Measurements from ENCODE around the gene PTX4. TPM values are rescaled to one million over a fixed set of nuclear protein-coding genes. Genes with fewer than 3 reads are reported as not detected.

The PTX4 gene
- total RNA-seq, 1 experiment from 2014 or later = not detected

- H3K27me3 ChIP-seq (ENCODE audit: low read length) = no peaks in the 10 kb centered on the region
- H2AFZ ChIP-seq (ENCODE audit: low read length) = no peak overlapping the region
- no peaks in the 10 kb centered on the region for H3K4me1 ChIP-seq (ENCODE audit: low read length)
- H3K4me3 ChIP-seq (ENCODE audit: low read length) = no peak overlapping the region
- H3K27ac ChIP-seq (ENCODE audit: low read length) = no peak overlapping the region
- no peak overlapping the region for H3K9ac ChIP-seq (ENCODE audit: low read length)
- no peaks in the 10 kb centered on the region for H3K79me2 ChIP-seq (ENCODE audit: low read length)
- no peaks in the 10 kb centered on the region for H4K20me1 ChIP-seq (ENCODE audit: insufficient read depth, low read depth, low read length)
- DNase-seq = no peak
- no peaks in the 10 kb centered on the region for H3K9me2 ChIP-seq (replicated peaks; ENCODE audit: insufficient read depth, low read length)
- no peaks in the 10 kb centered on the region for H3K36me3 ChIP-seq (ENCODE audit: insufficient read depth, low read length)
- H3K4me2 ChIP-seq (ENCODE audit: low read depth, low read length, poor library complexity, severe bottlenecking) = no peak overlapping the region
- H3K9me3 ChIP-seq (ENCODE audit: low read length) = no peaks in the 10 kb centered on the region
Observed at GRCh38 chr16:1505912-1506311, 17.2 kb upstream of the PTX4 start.

DNA sequence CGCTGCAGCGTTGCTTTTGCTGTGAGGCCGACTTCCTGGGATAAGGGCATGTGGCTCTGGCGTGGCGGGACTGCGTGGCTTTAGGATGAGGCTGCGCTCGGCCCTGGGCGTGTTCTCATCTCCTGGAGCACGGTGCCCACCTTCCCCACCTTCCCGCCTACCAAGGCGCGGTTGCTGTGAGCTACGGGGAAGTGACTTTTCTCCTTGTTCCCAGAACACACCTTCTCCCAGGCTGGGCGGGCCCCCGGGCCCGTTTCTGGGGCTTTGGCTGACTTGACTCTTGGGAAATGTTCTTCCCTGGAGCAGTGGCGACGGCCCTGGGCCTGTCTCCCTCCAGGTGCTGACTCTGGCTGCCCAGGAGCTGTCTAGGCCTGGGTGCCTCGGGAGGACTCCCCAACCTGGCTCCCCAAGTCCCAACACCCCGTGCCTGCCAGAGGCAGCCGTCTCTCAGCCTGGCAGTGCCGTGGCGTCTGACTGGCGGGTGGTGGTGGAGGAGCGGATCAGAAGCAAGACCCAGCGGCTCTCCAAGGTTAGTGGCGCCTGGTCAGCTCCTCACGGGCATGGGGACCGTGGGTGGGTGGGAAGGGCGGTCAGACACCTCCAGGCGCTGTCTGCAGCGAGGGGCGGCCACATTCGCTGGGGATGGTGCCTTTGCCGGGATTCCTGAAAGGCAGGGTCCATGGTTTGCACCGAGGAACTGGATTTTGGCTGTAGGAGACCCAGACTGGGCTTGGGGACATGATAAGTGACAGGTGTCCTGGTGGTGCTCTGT is 16.5 kb upstream of the PTX4 start:
- Histone ChIP-seq H3K27ac (ENCODE audit: low read length) (no peak overlapping the region), H4K20me1 (ENCODE audit: insufficient read depth, low read depth, low read length) (no peaks in the 10 kb centered on the region), H3K4me3 (ENCODE audit: low read length) (no peak overlapping the region), H2AFZ (ENCODE audit: low read length) (no peak overlapping the region), H3K9me2 (replicated peaks; ENCODE audit: insufficient read depth, low read length) (no peaks in the 10 kb centered on the region), H3K4me1 (ENCODE audit: low read length) (no peaks in the 10 kb centered on the region), H3K79me2 (ENCODE audit: low read length) (no peaks in the 10 kb centered on the region), H3K4me2 (ENCODE audit: low read depth, low read length, poor library complexity, severe bottlenecking) (no peak overlapping the region), H3K36me3 (ENCODE audit: insufficient read depth, low read length) (no peaks in the 10 kb centered on the region), H3K9ac (ENCODE audit: low read length) (no peak overlapping the region), H3K27me3 (ENCODE audit: low read length) (no peaks in the 10 kb centered on the region), H3K9me3 (ENCODE audit: low read length) (no peaks in the 10 kb centered on the region)
- no peak for DNase-seq

DNA sequence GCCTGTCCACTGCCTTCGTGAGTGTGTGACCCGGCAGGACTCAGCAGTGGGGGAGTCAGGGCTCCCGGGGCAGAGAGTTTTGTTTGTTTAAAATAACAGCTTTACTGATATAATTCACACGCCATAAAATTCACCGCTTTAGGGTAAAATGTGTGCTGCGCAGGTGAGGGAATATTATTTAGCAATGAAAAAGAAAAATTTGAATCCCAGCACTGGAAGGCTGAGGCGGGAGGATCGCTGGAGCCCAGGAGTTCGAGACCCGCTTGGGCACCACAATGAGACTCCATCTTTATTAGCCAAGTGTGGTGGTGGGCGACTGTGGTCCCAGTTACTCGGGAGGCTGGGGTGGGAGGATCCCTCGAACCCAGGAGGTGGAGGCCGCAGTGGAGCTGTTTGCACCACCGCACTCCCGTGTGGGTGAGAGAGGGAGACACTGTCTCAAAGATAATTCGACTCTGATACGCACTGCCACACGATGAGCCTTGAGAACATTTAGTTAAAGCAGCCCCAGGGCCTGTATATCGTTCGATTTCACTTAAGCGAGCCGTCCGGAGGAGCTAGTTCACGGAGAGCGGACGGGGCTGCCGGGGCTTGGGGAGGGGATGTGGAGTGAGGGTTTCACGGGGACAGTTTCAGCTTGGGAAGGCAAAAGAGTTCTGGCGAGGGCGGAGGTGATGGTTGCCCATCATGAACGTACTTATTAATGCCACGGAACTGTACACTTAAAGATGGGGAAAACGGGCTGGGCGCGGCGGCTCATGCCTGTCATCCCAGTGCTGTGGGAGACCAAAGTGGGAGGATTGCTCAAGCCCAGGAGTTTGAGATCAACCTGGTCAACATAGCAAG is 14.6 kb upstream of the PTX4 start:
- H3K4me3 ChIP-seq (ENCODE audit: low read length) = no peak overlapping the region
- no peaks in the 10 kb centered on the region for H4K20me1 ChIP-seq (ENCODE audit: insufficient read depth, low read depth, low read length)
- no peak overlapping the region for H3K4me2 ChIP-seq (ENCODE audit: low read depth, low read length, poor library complexity, severe bottlenecking)
- H3K36me3 ChIP-seq (ENCODE audit: insufficient read depth, low read length) = no peaks in the 10 kb centered on the region
- H3K9me2 ChIP-seq (replicated peaks; ENCODE audit: insufficient read depth, low read length) = no peaks in the 10 kb centered on the region
- H3K27ac ChIP-seq (ENCODE audit: low read length) = no peak overlapping the region
- H3K27me3 ChIP-seq (ENCODE audit: low read length) = no peaks in the 10 kb centered on the region
- H3K9ac ChIP-seq (ENCODE audit: low read length) = no peak overlapping the region
- H2AFZ ChIP-seq (ENCODE audit: low read length) = no peak overlapping the region
- no peak for DNase-seq
- H3K4me1 ChIP-seq (ENCODE audit: low read length) = no peaks in the 10 kb centered on the region
- H3K9me3 ChIP-seq (ENCODE audit: low read length) = no peaks in the 10 kb centered on the region
- H3K79me2 ChIP-seq (ENCODE audit: low read length) = no peaks in the 10 kb centered on the region

DNA sequence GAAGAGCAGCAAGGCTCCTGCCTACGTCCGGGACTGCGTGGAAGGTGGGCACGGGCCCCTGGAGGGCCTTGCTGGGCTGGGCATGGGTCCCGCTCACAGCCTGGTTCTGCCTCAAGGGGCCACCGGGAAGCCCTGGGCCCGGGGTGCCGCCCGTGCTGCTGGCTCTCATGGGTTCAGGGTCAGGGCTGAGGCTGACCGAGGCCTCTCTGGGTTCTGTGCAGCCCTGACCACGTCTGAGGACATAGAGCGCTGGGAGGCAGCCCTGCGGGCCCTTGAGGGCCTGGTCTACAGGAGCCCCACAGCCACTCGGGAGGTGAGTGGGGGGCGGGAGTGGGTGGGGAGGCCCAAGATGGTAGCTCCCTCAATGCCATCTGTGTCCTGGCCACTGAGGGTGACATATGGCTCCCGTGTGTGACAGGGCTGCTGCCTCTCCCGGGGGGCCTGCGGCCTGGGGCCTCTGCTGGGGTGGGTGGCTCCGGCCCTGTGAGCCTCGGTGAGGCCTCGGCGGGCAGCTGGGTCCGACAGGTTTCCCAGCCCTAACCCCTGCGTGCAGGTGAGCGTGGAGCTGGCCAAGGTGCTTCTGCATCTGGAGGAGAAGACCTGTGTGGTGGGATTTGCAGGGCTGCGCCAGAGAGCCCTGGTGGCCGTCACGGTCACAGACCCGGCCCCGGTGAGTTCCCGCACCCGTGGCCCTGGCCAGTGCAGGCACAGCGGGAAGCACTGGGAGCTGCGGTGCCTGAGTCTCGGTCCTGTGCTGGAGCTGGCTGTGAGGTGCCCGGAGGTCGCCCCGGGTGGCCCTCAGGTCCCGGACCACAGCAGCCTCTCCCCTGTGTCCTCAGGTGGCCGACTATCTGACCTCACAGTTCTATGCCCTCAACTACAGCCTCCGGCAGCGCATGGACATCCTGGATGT is 13.6 kb upstream of the PTX4 start:
- no peaks in the 10 kb centered on the region for H4K20me1 ChIP-seq (ENCODE audit: insufficient read depth, low read depth, low read length)
- H3K79me2 ChIP-seq (ENCODE audit: low read length) = no peaks in the 10 kb centered on the region
- no peak overlapping the region for H3K4me3 ChIP-seq (ENCODE audit: low read length)
- H3K4me2 ChIP-seq (ENCODE audit: low read depth, low read length, poor library complexity, severe bottlenecking) = no peak overlapping the region
- H3K9me3 ChIP-seq (ENCODE audit: low read length) = no peaks in the 10 kb centered on the region
- no peak overlapping the region for H3K27ac ChIP-seq (ENCODE audit: low read length)
- H2AFZ ChIP-seq (ENCODE audit: low read length) = no peak overlapping the region
- H3K9ac ChIP-seq (ENCODE audit: low read length) = no peak overlapping the region
- no peak for DNase-seq
- no peaks in the 10 kb centered on the region for H3K4me1 ChIP-seq (ENCODE audit: low read length)
- H3K27me3 ChIP-seq (ENCODE audit: low read length) = no peaks in the 10 kb centered on the region
- H3K9me2 ChIP-seq (replicated peaks; ENCODE audit: insufficient read depth, low read length) = no peaks in the 10 kb centered on the region
- no peaks in the 10 kb centered on the region for H3K36me3 ChIP-seq (ENCODE audit: insufficient read depth, low read length)

DNA sequence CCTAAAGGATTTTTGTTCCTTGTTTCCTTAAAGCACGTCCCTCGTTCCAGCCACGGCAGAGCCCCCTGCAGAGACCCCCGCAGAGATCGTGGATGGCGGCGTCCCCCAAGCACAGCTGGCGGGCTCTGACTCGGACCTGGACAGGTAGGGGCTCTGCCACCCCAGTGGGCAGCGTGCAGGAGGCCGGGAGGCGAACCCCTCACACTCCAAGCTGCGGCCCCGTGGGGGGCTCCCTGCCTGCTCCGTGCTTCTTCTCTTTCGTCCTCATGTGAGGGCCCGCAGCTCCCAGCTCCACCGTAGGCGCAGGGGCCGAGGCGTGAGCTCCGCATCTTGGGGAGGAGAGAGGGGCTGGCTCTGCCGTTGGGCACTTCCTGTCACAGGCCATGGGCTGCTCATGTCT is 12.9 kb upstream of the PTX4 start:
- no peaks in the 10 kb centered on the region for H3K79me2 ChIP-seq (ENCODE audit: low read length)
- no peaks in the 10 kb centered on the region for H3K9me3 ChIP-seq (ENCODE audit: low read length)
- no peaks in the 10 kb centered on the region for H3K9me2 ChIP-seq (replicated peaks; ENCODE audit: insufficient read depth, low read length)
- no peaks in the 10 kb centered on the region for H3K27me3 ChIP-seq (ENCODE audit: low read length)
- H3K9ac ChIP-seq (ENCODE audit: low read length) = no peak overlapping the region
- no peak overlapping the region for H3K4me3 ChIP-seq (ENCODE audit: low read length)
- no peaks in the 10 kb centered on the region for H4K20me1 ChIP-seq (ENCODE audit: insufficient read depth, low read depth, low read length)
- no peak overlapping the region for H3K4me2 ChIP-seq (ENCODE audit: low read depth, low read length, poor library complexity, severe bottlenecking)
- H3K36me3 ChIP-seq (ENCODE audit: insufficient read depth, low read length) = no peaks in the 10 kb centered on the region
- H2AFZ ChIP-seq (ENCODE audit: low read length) = no peak overlapping the region
- no peaks in the 10 kb centered on the region for H3K4me1 ChIP-seq (ENCODE audit: low read length)
- no peak overlapping the region for H3K27ac ChIP-seq (ENCODE audit: low read length)
- DNase-seq = no peak

DNA sequence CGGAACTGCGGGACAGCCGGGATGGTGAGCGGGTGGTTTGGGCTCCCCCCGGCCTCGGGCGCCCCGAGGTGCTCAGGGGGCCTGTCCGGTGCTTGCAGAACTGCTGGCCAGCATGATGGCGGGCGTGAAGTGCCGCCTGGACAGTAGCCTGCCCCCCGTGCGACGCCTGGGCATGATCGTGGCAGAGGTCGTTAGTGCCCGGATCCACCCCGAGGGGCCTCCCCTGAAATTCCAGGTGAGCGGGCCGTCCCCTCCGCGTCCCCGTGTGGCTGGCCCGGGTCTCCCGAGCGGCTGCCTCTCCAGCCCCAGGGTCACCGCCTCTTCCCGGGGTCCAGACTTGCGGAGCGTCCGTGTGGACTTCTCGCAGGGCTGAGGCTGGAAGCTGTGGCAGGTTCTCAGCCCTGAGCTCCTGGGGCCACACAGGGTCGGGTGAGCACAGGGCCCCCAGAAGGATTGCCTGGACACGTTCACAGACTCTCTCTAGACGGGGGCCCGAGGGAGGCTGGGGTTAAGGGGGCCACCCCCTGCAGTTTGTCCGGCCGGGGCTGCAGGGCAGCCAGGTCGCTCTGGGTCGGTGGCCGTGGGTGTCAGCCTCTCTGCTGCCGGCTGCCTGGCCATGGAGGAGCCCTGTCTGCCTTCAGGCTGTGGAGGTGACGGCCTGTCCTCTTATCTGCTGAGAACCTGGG is 11.9 kb upstream of the PTX4 start:
- no peaks in the 10 kb centered on the region for H3K4me1 ChIP-seq (ENCODE audit: low read length)
- H3K9me2 ChIP-seq (replicated peaks; ENCODE audit: insufficient read depth, low read length) = no peaks in the 10 kb centered on the region
- no peak overlapping the region for H2AFZ ChIP-seq (ENCODE audit: low read length)
- H3K36me3 ChIP-seq (ENCODE audit: insufficient read depth, low read length) = no peaks in the 10 kb centered on the region
- H3K9ac ChIP-seq (ENCODE audit: low read length) = no peak overlapping the region
- H3K27me3 ChIP-seq (ENCODE audit: low read length) = no peaks in the 10 kb centered on the region
- no peak overlapping the region for H3K4me2 ChIP-seq (ENCODE audit: low read depth, low read length, poor library complexity, severe bottlenecking)
- H3K4me3 ChIP-seq (ENCODE audit: low read length) = no peak overlapping the region
- H4K20me1 ChIP-seq (ENCODE audit: insufficient read depth, low read depth, low read length) = no peaks in the 10 kb centered on the region
- H3K79me2 ChIP-seq (ENCODE audit: low read length) = no peaks in the 10 kb centered on the region
- no peaks in the 10 kb centered on the region for H3K9me3 ChIP-seq (ENCODE audit: low read length)
- DNase-seq = no peak
- no peak overlapping the region for H3K27ac ChIP-seq (ENCODE audit: low read length)

GRCh38 chr16:1499756-1500464 is 11.2 kb upstream of the PTX4 start:
- Histone ChIP-seq H3K4me3 (ENCODE audit: low read length) (no peak overlapping the region), H3K4me2 (ENCODE audit: low read depth, low read length, poor library complexity, severe bottlenecking) (no peak overlapping the region), H3K9me2 (replicated peaks; ENCODE audit: insufficient read depth, low read length) (no peaks in the 10 kb centered on the region), H4K20me1 (ENCODE audit: insufficient read depth, low read depth, low read length) (no peaks in the 10 kb centered on the region), H3K36me3 (ENCODE audit: insufficient read depth, low read length) (no peaks in the 10 kb centered on the region), H2AFZ (ENCODE audit: low read length) (no peak overlapping the region), H3K27me3 (ENCODE audit: low read length) (no peaks in the 10 kb centered on the region), H3K9ac (ENCODE audit: low read length) (no peak overlapping the region), H3K4me1 (ENCODE audit: low read length) (0 out of 2 replicates have a peak, but pooled peaks cover under 1% of the 10 kb centered on the region), H3K79me2 (ENCODE audit: low read length) (peaks cover 3% of the 10 kb centered on the region), H3K27ac (ENCODE audit: low read length) (no peak overlapping the region), H3K9me3 (ENCODE audit: low read length) (no peaks in the 10 kb centered on the region)
- DNase-seq = no peak
